Neutrophil (primary cell): ENCODE data around the gene REV3L.
A peak's percentile ranks its signal among the peaks of the same experiment; 100 is the strongest.

ENCODE experiments used
- H3K27ac ChIP-seq: fragments of 200-600 bp; sonication (generic); 2 replicates; pipeline ENCODE4 v1.5.1; 2016; ENCODE audit warnings: mild to moderate bottlenecking, moderate library complexity
- H3K27me3 ChIP-seq: fragments of 200-600 bp; sonication (generic); 2 replicates; pipeline ENCODE4 v1.6.0; 2016; ENCODE audit warnings: mild to moderate bottlenecking
- H3K36me3 ChIP-seq: fragments of 200-600 bp; sonication (generic); 2 replicates; pipeline ENCODE4 v1.5.1; 2017
- H3K4me1 ChIP-seq, 2 experiments: fragments of 200-600 bp in 1 of 2; sonication (generic) in 1 of 2; 1 replicate in 1 of 2; 2 replicates in 1 of 2; pipeline versions ENCODE4 v1.5.1 to v1.6.1; 2013 to 2016; ENCODE audit warnings: low read depth in 1 of 2, low read length in 1 of 2, mild to moderate bottlenecking in 1 of 2, moderate library complexity in 1 of 2; ENCODE audit not compliant: control insufficient read depth in 1 of 2, insufficient read depth in 1 of 2
- H3K4me3 ChIP-seq, 2 experiments: fragments of 200-600 bp in 1 of 2; sonication (generic) in 1 of 2; 1 replicate in 1 of 2; 2 replicates in 1 of 2; pipeline ENCODE4 v1.5.1; 2013 to 2016; ENCODE audit warnings: low read depth in 1 of 2, low read length in 1 of 2, mild to moderate bottlenecking in 1 of 2, moderate library complexity in 1 of 2
- H3K9me3 ChIP-seq: fragments of 200-600 bp; sonication (generic); 2 replicates; pipeline ENCODE4 v1.5.1; 2016
- TF ChIP-seq, protein P1 (sequence below): fragments of 200-600 bp; sonication (generic); IDR thresholded peaks from 2 replicates; pipeline ENCODE4 v1.5.1; 2016; ENCODE audit warnings: antibody characterized with exemption

REV3L gene

DNA sequence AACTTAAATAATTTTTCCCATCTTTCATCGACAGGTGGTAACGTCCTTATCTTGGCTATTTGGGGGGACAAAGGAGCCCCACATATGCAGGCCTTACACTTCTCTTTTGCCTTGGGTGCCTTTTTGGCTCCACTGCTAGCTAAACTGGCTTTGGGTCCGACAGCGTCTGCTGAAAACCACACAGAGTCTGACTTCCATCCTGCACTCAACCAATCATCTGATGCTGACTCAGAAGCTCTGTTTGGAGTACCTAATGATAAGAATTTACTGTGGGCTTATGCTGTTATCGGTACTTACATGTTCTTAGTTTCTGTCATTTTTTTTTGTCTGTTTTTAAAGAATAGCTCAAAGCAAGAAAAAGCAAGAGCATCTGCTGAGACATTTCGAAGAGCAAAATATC is 217.2 kb downstream of the REV3L start:
- Histone ChIP-seq H3K27ac (no peak overlapping the region), H3K9me3 (no peaks in the 10 kb centered on the region), H3K4me1 (no peaks in the 10 kb centered on the region), H3K4me3 (no peak overlapping the region), H3K27me3 (no peaks in the 10 kb centered on the region), H3K36me3 (peaks cover 46% of the 10 kb centered on the region)
- TF ChIP-seq, protein P1, sequence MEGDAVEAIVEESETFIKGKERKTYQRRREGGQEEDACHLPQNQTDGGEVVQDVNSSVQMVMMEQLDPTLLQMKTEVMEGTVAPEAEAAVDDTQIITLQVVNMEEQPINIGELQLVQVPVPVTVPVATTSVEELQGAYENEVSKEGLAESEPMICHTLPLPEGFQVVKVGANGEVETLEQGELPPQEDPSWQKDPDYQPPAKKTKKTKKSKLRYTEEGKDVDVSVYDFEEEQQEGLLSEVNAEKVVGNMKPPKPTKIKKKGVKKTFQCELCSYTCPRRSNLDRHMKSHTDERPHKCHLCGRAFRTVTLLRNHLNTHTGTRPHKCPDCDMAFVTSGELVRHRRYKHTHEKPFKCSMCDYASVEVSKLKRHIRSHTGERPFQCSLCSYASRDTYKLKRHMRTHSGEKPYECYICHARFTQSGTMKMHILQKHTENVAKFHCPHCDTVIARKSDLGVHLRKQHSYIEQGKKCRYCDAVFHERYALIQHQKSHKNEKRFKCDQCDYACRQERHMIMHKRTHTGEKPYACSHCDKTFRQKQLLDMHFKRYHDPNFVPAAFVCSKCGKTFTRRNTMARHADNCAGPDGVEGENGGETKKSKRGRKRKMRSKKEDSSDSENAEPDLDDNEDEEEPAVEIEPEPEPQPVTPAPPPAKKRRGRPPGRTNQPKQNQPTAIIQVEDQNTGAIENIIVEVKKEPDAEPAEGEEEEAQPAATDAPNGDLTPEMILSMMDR: no peak

DNA sequence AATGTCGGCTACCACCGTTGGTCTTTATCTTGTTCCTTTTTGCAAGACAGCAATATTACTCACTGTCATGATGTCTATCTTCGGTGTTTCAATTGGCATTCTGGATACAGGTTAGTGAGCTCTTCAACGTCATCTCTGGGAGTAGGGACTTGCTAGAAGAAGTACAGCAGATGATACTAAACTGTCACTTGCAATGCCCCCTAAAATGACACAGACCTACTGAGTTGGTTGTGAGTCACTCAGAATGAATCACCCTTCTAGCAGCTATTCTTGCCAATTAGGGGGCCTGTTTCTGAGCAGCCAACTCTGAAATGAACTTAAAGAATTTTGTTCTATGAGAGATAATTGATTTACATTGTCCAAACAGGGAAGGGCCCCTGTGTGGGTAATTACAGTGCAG is 219.2 kb downstream of the REV3L start:
- Histone ChIP-seq H3K4me1 (peaks cover 9 to 13% of the 10 kb centered on the region in 2 experiments), H3K4me3 (no peak overlapping the region), H3K36me3 (peaks cover 38% of the 10 kb centered on the region), H3K9me3 (no peaks in the 10 kb centered on the region), H3K27ac (no peak overlapping the region), H3K27me3 (no peaks in the 10 kb centered on the region)
- TF ChIP-seq, protein P1: no peak

DNA sequence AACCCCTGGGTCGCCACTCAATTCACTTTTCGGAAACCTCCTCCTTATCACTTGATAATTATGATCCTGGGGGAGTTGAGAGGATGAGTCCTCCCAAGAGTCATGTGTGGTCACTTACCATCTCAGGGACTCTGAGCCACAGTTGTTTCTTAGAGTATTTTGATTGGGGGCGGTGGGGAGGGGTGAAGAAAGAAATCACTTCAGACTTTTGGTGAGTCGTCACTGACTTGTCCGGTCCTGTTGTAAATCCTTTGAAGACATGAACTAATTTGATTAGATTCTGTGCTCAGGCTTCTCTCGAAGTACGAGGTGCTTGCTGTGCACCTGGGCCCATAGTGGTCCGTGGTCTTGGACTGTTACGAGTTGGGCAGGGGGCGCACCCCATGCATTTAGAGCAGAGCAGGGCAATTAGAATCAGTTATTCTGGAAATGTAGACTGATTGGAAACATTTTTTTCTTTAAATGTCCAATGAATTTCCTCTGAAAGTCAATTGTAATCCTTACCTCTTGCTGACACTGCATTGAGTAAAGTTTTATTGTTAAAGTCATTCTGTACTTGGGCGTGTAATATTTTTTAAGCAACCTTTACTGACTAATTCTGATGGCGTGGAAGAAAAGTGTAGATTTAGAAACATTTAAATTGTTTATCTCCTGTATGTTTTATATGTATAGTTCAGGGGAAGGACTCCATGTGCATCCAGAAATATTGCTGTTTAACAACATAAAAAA is 222.3 kb downstream of the REV3L start:
- Histone ChIP-seq H3K4me3 (no peak overlapping the region), H3K9me3 (no peaks in the 10 kb centered on the region), H3K4me1 (peaks cover 9 to 17% of the 10 kb centered on the region in 2 experiments), H3K36me3 (peaks cover 15% of the 10 kb centered on the region), H3K27me3 (no peaks in the 10 kb centered on the region), H3K27ac (no peak overlapping the region)
- TF ChIP-seq, protein P1: no peak

DNA sequence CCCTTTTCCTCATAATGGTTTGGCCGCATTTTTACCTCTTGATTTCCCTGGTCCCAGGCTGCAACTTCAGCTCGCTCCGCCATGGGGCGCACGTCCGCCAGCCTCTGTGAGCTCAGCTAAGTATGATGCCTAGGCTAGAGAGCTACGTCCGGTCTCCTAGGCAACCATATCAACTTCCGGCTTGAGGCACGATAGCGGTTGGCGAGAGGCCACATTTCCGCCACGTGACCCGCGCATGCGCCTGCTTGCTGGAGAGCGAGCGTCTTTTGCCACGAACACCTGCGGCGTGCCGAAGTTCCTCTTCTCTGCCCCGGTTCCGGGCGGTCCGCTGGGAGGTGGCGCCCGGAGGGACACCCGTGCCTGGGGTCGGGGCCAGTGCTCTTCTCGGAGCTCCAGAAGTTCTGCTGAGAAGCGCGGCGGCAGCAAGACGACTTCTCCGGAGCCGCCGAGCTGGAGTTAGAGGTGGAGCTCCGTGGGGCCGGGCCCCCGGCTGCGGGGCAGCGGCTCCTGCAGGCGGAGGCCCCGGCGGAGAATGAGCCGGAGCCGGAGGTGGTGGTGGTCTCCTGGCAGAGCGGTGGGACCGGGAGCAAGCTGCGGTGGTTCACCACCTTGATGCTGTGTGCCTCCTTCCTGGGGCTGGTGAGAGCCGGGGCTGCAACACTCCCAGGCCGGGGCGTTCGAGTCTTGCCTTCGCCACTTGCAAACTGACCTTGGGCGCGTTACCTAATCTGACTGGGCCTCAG is 223.8 kb downstream of the REV3L start:
- Histone ChIP-seq H3K9me3 (no peaks in the 10 kb centered on the region), H3K36me3 (peaks cover 7% of the 10 kb centered on the region), H3K4me3 (peak overlapping the region; percentile 76 to 79), H3K27ac (peak overlapping the region; percentile 92), H3K27me3 (no peaks in the 10 kb centered on the region), H3K4me1 (peaks cover 9 to 17% of the 10 kb centered on the region in 2 experiments)
- TF ChIP-seq, protein P1: peak; percentile 99

DNA sequence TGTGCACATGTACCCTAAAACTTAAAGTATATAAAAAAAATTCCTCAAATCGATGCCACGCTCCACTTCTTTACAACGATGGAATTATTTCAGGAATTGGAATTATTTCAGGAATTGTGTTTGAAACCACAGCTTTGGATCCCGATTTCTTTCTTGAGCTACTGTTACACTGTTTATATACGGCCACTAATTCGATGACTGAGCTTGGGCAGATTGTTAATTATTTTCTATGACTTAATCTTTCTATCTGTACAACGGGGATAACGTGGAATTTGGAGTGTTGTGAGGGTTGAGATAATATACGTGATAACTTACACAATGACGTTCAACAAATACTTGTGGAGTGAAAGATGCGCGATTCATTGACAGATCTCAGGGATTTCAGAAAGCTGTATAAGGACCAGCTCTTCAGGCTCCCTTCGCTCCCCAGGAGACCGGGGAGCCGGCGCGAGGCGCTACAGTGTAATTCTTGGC is 224.4 kb downstream of the REV3L start:
- H3K9me3 ChIP-seq: no peaks in the 10 kb centered on the region
- peak overlapping the region; percentile 76 to 79 for H3K4me3 ChIP-seq
- no peaks in the 10 kb centered on the region for H3K27me3 ChIP-seq
- peak overlapping the region; percentile 92 for H3K27ac ChIP-seq
- peaks cover under 1% of the 10 kb centered on the region for H3K36me3 ChIP-seq
- TF ChIP-seq, protein P1: no peak
- peaks cover 9 to 17% of the 10 kb centered on the region in 2 experiments for H3K4me1 ChIP-seq
